Right lobe of liver (tissue), 4 donors: ENCODE results near the gene GPATCH2.

Experiments used
- CTCF ChIP-seq, 4 donors: fragments of 200-600 bp in 3 of 4; fragments of 450-650 bp in 1 of 4; IDR thresholded peaks; one replicate each; pipeline versions ENCODE4 v1.5.1 to v1.8.0; 2016 to 2022; ENCODE audit warnings: antibody characterized with exemption in 4 of 4, mild to moderate bottlenecking in 2 of 4
- POLR2A ChIP-seq: fragments of 450-650 bp; IDR thresholded peaks from one replicate; pipeline ENCODE4 v1.6.1; 2017; ENCODE audit warnings: antibody characterized with exemption, mild to moderate bottlenecking
- donor health status: DM: no; HTN: no; CAD: no.
- donor health status: DM: no; HTN: no; CAD: no.
- donor health status: DM: no; HTN: yes; CAD: no.

- TF ChIP-seq CTCF (IDR thresholded peaks at IDR 0.05) = no peak
- no peak for TF ChIP-seq POLR2A
Measured at GRCh38 chr1:217388522-217389065, 242.3 kb downstream of the GPATCH2 start.
